Measurements from ENCODE around the gene BRF1.

The BRF1 gene

DNA sequence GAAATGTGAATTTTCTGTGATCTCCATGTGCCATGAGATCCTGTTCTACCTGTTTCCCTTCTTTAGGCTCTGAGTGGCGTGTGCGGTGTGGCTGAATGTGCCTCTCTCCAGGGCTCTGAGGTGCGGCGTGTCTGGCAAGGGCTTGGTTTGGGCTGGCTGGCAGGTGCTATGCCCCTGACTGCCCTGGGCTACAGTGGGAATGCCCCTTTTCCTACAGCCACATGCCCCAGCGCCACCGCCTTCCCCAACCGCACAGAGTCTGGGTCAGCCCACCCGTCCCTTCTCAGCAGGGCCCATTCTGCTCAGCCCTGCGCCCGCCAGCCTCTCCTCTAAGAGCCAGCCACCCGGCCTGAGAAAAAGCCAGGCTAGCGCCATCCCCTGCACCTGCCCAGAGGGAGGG is 27.7 kb downstream of the BRF1 start:
- no peak overlapping the region for H2AFZ ChIP-seq (ENCODE audit: low read length)
- no peak overlapping the region for H3K9ac ChIP-seq (ENCODE audit: low read depth, low read length, poor library complexity)
- H2BK5ac ChIP-seq (ENCODE audit: low read length) = no peak overlapping the region
- H2AK5ac ChIP-seq (ENCODE audit: low read depth, low read length) = no peak overlapping the region
- no peak overlapping the region for H4K91ac ChIP-seq (ENCODE audit: low read depth, low read length, poor library complexity)
- no peaks in the 10 kb centered on the region for H3K9me3 ChIP-seq (replicated peaks in 1 of 2; ENCODE audit: control insufficient read depth in 2 of 2, insufficient read depth in 1 of 2, low read depth in 1 of 2, low read length in 2 of 2)
- no peak overlapping the region for H3K4ac ChIP-seq (ENCODE audit: low read length)
- no peak overlapping the region for H3K27ac ChIP-seq (replicated peaks; ENCODE audit: low read length)
- H2BK120ac ChIP-seq (ENCODE audit: low read depth, low read length) = no peak overlapping the region
- no peak overlapping the region for H3K18ac ChIP-seq (ENCODE audit: low read length)
- no peak overlapping the region for H2BK15ac ChIP-seq (ENCODE audit: low read length)
- no peaks in the 10 kb centered on the region for H3K4me1 ChIP-seq (ENCODE audit: control insufficient read depth in 2 of 2, insufficient read depth in 1 of 2, low read depth in 1 of 2, low read length in 2 of 2)
- no CpG with 5 or more reads among the region's 12 CpGs for WGBS, 2 donors (ENCODE audit: extremely low coverage in 2 of 2, insufficient read length in 2 of 2, insufficient replicate concordance in 1 of 2)
- H2BK12ac ChIP-seq (ENCODE audit: low read length) = no peak overlapping the region
- no peaks in the 10 kb centered on the region for H3K27me3 ChIP-seq (ENCODE audit: control insufficient read depth in 3 of 3, insufficient read depth in 3 of 3, low read depth in 1 of 3, low read length in 3 of 3)
- no peak overlapping the region for H3K4me2 ChIP-seq (ENCODE audit: insufficient read depth, low read length, poor library complexity, severe bottlenecking)
- H3K23ac ChIP-seq (ENCODE audit: low read depth, low read length, poor library complexity) = peak overlapping the region; percentile 44
- no peak overlapping the region for H3K14ac ChIP-seq (ENCODE audit: low read length)
- H3K79me1 ChIP-seq (ENCODE audit: low read depth, low read length) = peaks cover 17% of the 10 kb centered on the region
- no peak for DNase-seq (ENCODE audit: low spot score)
- peaks cover 4 to 11% of the 10 kb centered on the region in 2 donors for H3K36me3 ChIP-seq (replicated peaks in 1 of 2; ENCODE audit: control insufficient read depth in 2 of 2, insufficient read depth in 2 of 2, low read length in 2 of 2)
- no peak overlapping the region for H4K8ac ChIP-seq (ENCODE audit: low read depth, low read length)
- no peak overlapping the region for H3K4me3 ChIP-seq (ENCODE audit: low read length in 2 of 2)

DNA sequence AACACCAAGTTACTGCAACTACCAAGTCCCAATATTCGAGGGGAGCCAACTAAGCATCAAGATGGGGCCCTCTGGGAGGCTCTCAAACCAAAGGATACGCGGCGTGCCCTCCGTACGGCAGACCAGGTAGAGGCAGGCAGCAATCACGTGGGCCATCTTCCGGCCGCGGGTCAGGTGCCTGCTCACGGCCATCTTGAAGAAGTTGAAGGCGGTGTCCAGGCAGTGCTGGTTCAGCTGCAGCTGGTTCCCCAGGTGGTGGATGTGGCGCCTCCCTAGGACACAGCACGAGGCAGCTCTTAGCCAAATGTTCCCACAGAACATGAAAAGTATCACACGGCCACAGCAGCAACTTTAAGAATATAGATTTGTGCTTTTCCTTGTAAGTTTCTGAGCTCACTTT is 28.2 kb downstream of the BRF1 start:
- H2BK120ac ChIP-seq (ENCODE audit: low read depth, low read length) = no peak overlapping the region
- no peak overlapping the region for H3K18ac ChIP-seq (ENCODE audit: low read length)
- H3K36me3 ChIP-seq (replicated peaks in 1 of 2; ENCODE audit: control insufficient read depth in 2 of 2, insufficient read depth in 2 of 2, low read length in 2 of 2) = peaks cover 4 to 14% of the 10 kb centered on the region in 2 donors
- no peaks in the 10 kb centered on the region for H3K27me3 ChIP-seq (ENCODE audit: control insufficient read depth in 3 of 3, insufficient read depth in 3 of 3, low read depth in 1 of 3, low read length in 3 of 3)
- no peaks in the 10 kb centered on the region for H3K4me1 ChIP-seq (ENCODE audit: control insufficient read depth in 2 of 2, insufficient read depth in 1 of 2, low read depth in 1 of 2, low read length in 2 of 2)
- no peak overlapping the region for H4K8ac ChIP-seq (ENCODE audit: low read depth, low read length)
- no peak overlapping the region for H2BK12ac ChIP-seq (ENCODE audit: low read length)
- no peak overlapping the region for H2AFZ ChIP-seq (ENCODE audit: low read length)
- no peak overlapping the region for H3K23ac ChIP-seq (ENCODE audit: low read depth, low read length, poor library complexity)
- H2BK5ac ChIP-seq (ENCODE audit: low read length) = no peak overlapping the region
- no peak overlapping the region for H3K4ac ChIP-seq (ENCODE audit: low read length)
- no peak overlapping the region for H3K9ac ChIP-seq (ENCODE audit: low read depth, low read length, poor library complexity)
- peaks cover 17% of the 10 kb centered on the region for H3K79me1 ChIP-seq (ENCODE audit: low read depth, low read length)
- H3K4me3 ChIP-seq (ENCODE audit: low read length in 2 of 2) = no peak overlapping the region
- H3K14ac ChIP-seq (ENCODE audit: low read length) = no peak overlapping the region
- H3K27ac ChIP-seq (replicated peaks; ENCODE audit: low read length) = no peak overlapping the region
- no CpG with 5 or more reads among the region's 15 CpGs for WGBS, 2 donors (ENCODE audit: extremely low coverage in 2 of 2, insufficient read length in 2 of 2, insufficient replicate concordance in 1 of 2)
- no peak overlapping the region for H2BK15ac ChIP-seq (ENCODE audit: low read length)
- H3K4me2 ChIP-seq (ENCODE audit: insufficient read depth, low read length, poor library complexity, severe bottlenecking) = no peak overlapping the region
- no peak overlapping the region for H2AK5ac ChIP-seq (ENCODE audit: low read depth, low read length)
- H3K9me3 ChIP-seq (replicated peaks in 1 of 2; ENCODE audit: control insufficient read depth in 2 of 2, insufficient read depth in 1 of 2, low read depth in 1 of 2, low read length in 2 of 2) = no peaks in the 10 kb centered on the region
- H4K91ac ChIP-seq (ENCODE audit: low read depth, low read length, poor library complexity) = no peak overlapping the region
- no peak for DNase-seq (ENCODE audit: low spot score)

DNA sequence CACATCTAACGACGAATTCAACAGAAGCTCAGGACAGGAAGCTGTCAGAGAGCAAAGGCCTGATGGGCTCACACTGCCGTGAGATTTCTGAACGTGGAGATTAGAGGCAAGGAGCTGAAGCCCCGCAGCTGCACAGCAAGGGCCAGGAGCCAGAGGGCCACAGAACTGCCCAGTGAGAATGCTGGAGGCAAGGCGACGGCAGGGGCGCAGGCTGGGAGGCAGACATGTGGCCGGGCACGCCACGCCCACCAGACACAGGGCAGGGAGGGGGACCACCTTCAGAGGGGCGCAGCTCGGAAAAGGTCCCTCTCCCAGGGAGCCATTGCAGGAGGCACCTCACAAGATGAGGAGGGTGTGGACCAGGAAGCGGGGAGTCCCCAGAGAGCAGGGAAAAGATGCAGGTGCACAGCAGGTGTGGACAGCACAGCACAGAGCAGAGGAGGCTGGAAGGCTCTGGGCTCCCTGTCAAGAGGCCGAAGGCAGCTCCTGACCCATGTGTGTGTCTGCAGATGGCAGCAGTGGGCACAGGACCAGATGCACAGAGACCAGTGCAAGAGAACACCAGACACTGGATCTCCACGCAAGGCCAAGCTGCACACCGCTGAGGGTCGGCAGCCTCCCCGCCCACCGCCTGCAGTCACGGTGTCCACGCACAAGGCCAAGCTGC is 29.4 kb downstream of the BRF1 start:
- H2AFZ ChIP-seq (ENCODE audit: low read length) = no peak overlapping the region
- H3K79me1 ChIP-seq (ENCODE audit: low read depth, low read length) = peaks cover 17% of the 10 kb centered on the region
- no peak overlapping the region for H3K27ac ChIP-seq (replicated peaks; ENCODE audit: low read length)
- no peak overlapping the region for H3K4ac ChIP-seq (ENCODE audit: low read length)
- no peak overlapping the region for H3K9ac ChIP-seq (ENCODE audit: low read depth, low read length, poor library complexity)
- H3K9me3 ChIP-seq (replicated peaks in 1 of 2; ENCODE audit: control insufficient read depth in 2 of 2, insufficient read depth in 1 of 2, low read depth in 1 of 2, low read length in 2 of 2) = no peaks in the 10 kb centered on the region
- H3K4me1 ChIP-seq (ENCODE audit: control insufficient read depth in 2 of 2, insufficient read depth in 1 of 2, low read depth in 1 of 2, low read length in 2 of 2) = no peaks in the 10 kb centered on the region
- no peak overlapping the region for H3K18ac ChIP-seq (ENCODE audit: low read length)
- H2AK5ac ChIP-seq (ENCODE audit: low read depth, low read length) = no peak overlapping the region
- H2BK5ac ChIP-seq (ENCODE audit: low read length) = peak overlapping the region; percentile 56
- no peak overlapping the region for H2BK12ac ChIP-seq (ENCODE audit: low read length)
- H2BK120ac ChIP-seq (ENCODE audit: low read depth, low read length) = no peak overlapping the region
- H3K4me2 ChIP-seq (ENCODE audit: insufficient read depth, low read length, poor library complexity, severe bottlenecking) = no peak overlapping the region
- H4K8ac ChIP-seq (ENCODE audit: low read depth, low read length) = no peak overlapping the region
- H3K27me3 ChIP-seq (ENCODE audit: control insufficient read depth in 3 of 3, insufficient read depth in 3 of 3, low read depth in 1 of 3, low read length in 3 of 3) = no peaks in the 10 kb centered on the region
- no peak overlapping the region for H3K4me3 ChIP-seq (ENCODE audit: low read length in 2 of 2)
- no peak overlapping the region for H2BK15ac ChIP-seq (ENCODE audit: low read length)
- WGBS, 2 donors (ENCODE audit: extremely low coverage in 2 of 2, insufficient read length in 2 of 2, insufficient replicate concordance in 1 of 2) = no CpG with 5 or more reads among the region's 22 CpGs
- DNase-seq (ENCODE audit: low spot score) = no peak
- H4K91ac ChIP-seq (ENCODE audit: low read depth, low read length, poor library complexity) = no peak overlapping the region
- H3K36me3 ChIP-seq (replicated peaks in 1 of 2; ENCODE audit: control insufficient read depth in 2 of 2, insufficient read depth in 2 of 2, low read length in 2 of 2) = peaks cover 4 to 17% of the 10 kb centered on the region in 2 donors
- H3K14ac ChIP-seq (ENCODE audit: low read length) = no peak overlapping the region
- H3K23ac ChIP-seq (ENCODE audit: low read depth, low read length, poor library complexity) = no peak overlapping the region

DNA sequence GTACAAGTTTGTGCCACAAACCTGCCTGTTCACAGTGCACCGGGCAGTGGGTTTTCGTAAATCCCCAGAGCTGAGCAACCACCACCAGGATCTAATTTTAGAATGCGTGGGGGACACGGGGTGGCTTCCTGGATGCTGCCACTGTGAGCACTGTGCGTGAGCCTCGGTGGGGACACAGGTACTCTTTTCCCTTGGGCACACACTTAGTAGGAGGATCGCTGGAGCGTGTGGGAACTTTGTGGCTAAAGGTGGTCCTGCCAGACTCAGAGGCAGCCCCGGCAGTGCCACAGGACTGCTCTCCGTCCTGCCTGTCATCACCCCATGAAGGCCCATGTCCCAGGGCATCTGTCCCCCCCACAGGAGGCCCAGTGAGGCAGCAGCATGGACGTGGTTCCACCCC is 31.4 kb downstream of the BRF1 start:
- no peak overlapping the region for H2AK5ac ChIP-seq (ENCODE audit: low read depth, low read length)
- H3K18ac ChIP-seq (ENCODE audit: low read length) = peak overlapping the region; percentile 64
- H2BK120ac ChIP-seq (ENCODE audit: low read depth, low read length) = no peak overlapping the region
- H3K4me2 ChIP-seq (ENCODE audit: insufficient read depth, low read length, poor library complexity, severe bottlenecking) = no peak overlapping the region
- no peaks in the 10 kb centered on the region for H3K4me1 ChIP-seq (ENCODE audit: control insufficient read depth in 2 of 2, insufficient read depth in 1 of 2, low read depth in 1 of 2, low read length in 2 of 2)
- H2BK5ac ChIP-seq (ENCODE audit: low read length) = peak overlapping the region; percentile 39
- peak overlapping the region; percentile 65 for H3K23ac ChIP-seq (ENCODE audit: low read depth, low read length, poor library complexity)
- no peaks in the 10 kb centered on the region for H3K9me3 ChIP-seq (replicated peaks in 1 of 2; ENCODE audit: control insufficient read depth in 2 of 2, insufficient read depth in 1 of 2, low read depth in 1 of 2, low read length in 2 of 2)
- no peak for DNase-seq (ENCODE audit: low spot score)
- no peak overlapping the region for H2BK15ac ChIP-seq (ENCODE audit: low read length)
- no peak overlapping the region for H3K9ac ChIP-seq (ENCODE audit: low read depth, low read length, poor library complexity)
- H3K4ac ChIP-seq (ENCODE audit: low read length) = no peak overlapping the region
- H4K91ac ChIP-seq (ENCODE audit: low read depth, low read length, poor library complexity) = no peak overlapping the region
- H3K36me3 ChIP-seq (replicated peaks in 1 of 2; ENCODE audit: control insufficient read depth in 2 of 2, insufficient read depth in 2 of 2, low read length in 2 of 2) = peaks cover 4 to 25% of the 10 kb centered on the region in 2 donors
- no peak overlapping the region for H3K14ac ChIP-seq (ENCODE audit: low read length)
- no peak overlapping the region for H4K8ac ChIP-seq (ENCODE audit: low read depth, low read length)
- peaks cover 11% of the 10 kb centered on the region for H3K79me1 ChIP-seq (ENCODE audit: low read depth, low read length)
- no CpG with 5 or more reads among the region's 11 CpGs for WGBS, 2 donors (ENCODE audit: extremely low coverage in 2 of 2, insufficient read length in 2 of 2, insufficient replicate concordance in 1 of 2)
- H2BK12ac ChIP-seq (ENCODE audit: low read length) = no peak overlapping the region
- H3K27ac ChIP-seq (replicated peaks; ENCODE audit: low read length) = no peak overlapping the region
- no peaks in the 10 kb centered on the region for H3K27me3 ChIP-seq (ENCODE audit: control insufficient read depth in 3 of 3, insufficient read depth in 3 of 3, low read depth in 1 of 3, low read length in 3 of 3)
- H3K4me3 ChIP-seq (ENCODE audit: low read length in 2 of 2) = no peak overlapping the region
- H2AFZ ChIP-seq (ENCODE audit: low read length) = no peak overlapping the region

Data from neuronal stem cell (in vitro differentiated cells).